ENCODE measurements around the gene HYPK.
"Not testable (repeated sequence)": the region's sequence is repeated elsewhere in the genome, so short reads cannot be mapped to it uniquely, and the experiment has no call there.

HYPK gene

GRCh38 chr15:43828061-43828657 is 27.8 kb downstream of the HYPK start:
- peak overlapping the region; percentile 61 for H3K4me3 ChIP-seq (ENCODE audit: low read depth, low read length)
- DNase-seq (ENCODE audit: low read depth): peak; percentile 59
- TF ChIP-seq CTCF (IDR thresholded peaks at IDR 0.05; ENCODE audit: insufficient read depth, low read depth, low read length, missing control alignments): no peak

GRCh38 chr15:43829951-43830540 is 29.6 kb downstream of the HYPK start:
- H3K4me3 ChIP-seq (ENCODE audit: low read depth, low read length); DNase-seq (ENCODE audit: low read depth): not testable (repeated sequence)

GRCh38 chr15:43830691-43831275 is 30.4 kb downstream of the HYPK start:
- not testable (repeated sequence) for DNase-seq (ENCODE audit: low read depth); H3K4me3 ChIP-seq (ENCODE audit: low read depth, low read length)

- not testable (repeated sequence) for H3K4me3 ChIP-seq (ENCODE audit: low read depth, low read length); DNase-seq (ENCODE audit: low read depth)
Measured at GRCh38 chr15:43831519-43832052, 31.2 kb downstream of the HYPK start.

- not testable (repeated sequence) for H3K4me3 ChIP-seq (ENCODE audit: low read depth, low read length)
Measured at GRCh38 chr15:43832485-43832884, 32.1 kb downstream of the HYPK start.

GRCh38 chr15:43845421-43845820 is 45.0 kb downstream of the HYPK start:
- TF ChIP-seq CTCF (IDR thresholded peaks at IDR 0.05; ENCODE audit: insufficient read depth, low read depth, low read length, missing control alignments): no peak
- no peak overlapping the region for H3K4me3 ChIP-seq (ENCODE audit: low read depth, low read length)
- DNase-seq (ENCODE audit: low read depth): no peak

More at GRCh38 chr15:43832485-43832884, 32.1 kb downstream of the HYPK start:
- not testable (repeated sequence) for DNase-seq (ENCODE audit: low read depth)

GRCh38 chr15:43851251-43851650 is 50.9 kb downstream of the HYPK start:
- no peak overlapping the region for H3K4me3 ChIP-seq (ENCODE audit: low read depth, low read length)
- TF ChIP-seq CTCF (IDR thresholded peaks at IDR 0.05; ENCODE audit: insufficient read depth, low read depth, low read length, missing control alignments): no peak
- no peak for DNase-seq (ENCODE audit: low read depth)

- no peak for TF ChIP-seq CTCF (IDR thresholded peaks at IDR 0.05; ENCODE audit: insufficient read depth, low read depth, low read length, missing control alignments)
- DNase-seq (ENCODE audit: low read depth): no peak
- no peak overlapping the region for H3K4me3 ChIP-seq (ENCODE audit: low read depth, low read length)
Measured at GRCh38 chr15:43852607-43853006, 52.2 kb downstream of the HYPK start.
